DOHH2 (cell line): Measurements from ENCODE around the gene RASAL2.

ENCODE experiments used
- H3F3A ChIP-seq: fragments of 200-600 bp; sonication (generic), shearing (Covaris generic); 2 replicates; pipeline ENCODE4 v1.6.0; 2016; ENCODE audit warnings: antibody characterized with exemption, mild to moderate bottlenecking; ENCODE audit not compliant: control insufficient read depth, insufficient read depth
- H3K27ac ChIP-seq: fragments of 200-600 bp; sonication (generic); 2 replicates; pipeline ENCODE4 v1.5.1; 2014; ENCODE audit warnings: low read depth, mild to moderate bottlenecking, low read length, moderate library complexity
- H3K27me3 ChIP-seq: fragments of 200-600 bp; sonication (generic); 2 replicates; pipeline ENCODE4 v1.6.1; 2014; ENCODE audit warnings: mild to moderate bottlenecking, low read length, mixed read lengths; ENCODE audit not compliant: control insufficient read depth
- H3K36me3 ChIP-seq: fragments of 200-600 bp; sonication (generic); 2 replicates; pipeline ENCODE4 v1.6.1; 2014; ENCODE audit warnings: mild to moderate bottlenecking, low read length, moderate library complexity, mixed read lengths; ENCODE audit not compliant: control insufficient read depth
- H3K4me1 ChIP-seq: fragments of 200-600 bp; sonication (generic); 2 replicates; pipeline ENCODE4 v1.6.1; 2014; ENCODE audit warnings: mild to moderate bottlenecking, low read length, mixed read lengths; ENCODE audit not compliant: control insufficient read depth
- H3K4me2 ChIP-seq: fragments of 200-600 bp; sonication (generic); 2 replicates; pipeline ENCODE4 v1.6.0; 2014; ENCODE audit warnings: mild to moderate bottlenecking, low read length, moderate library complexity
- H3K4me3 ChIP-seq: fragments of 200-600 bp; sonication (generic); 2 replicates; pipeline ENCODE4 v1.5.1; 2014; ENCODE audit warnings: mild to moderate bottlenecking, low read length, mixed read lengths
- H3K79me2 ChIP-seq: fragments of 200-600 bp; sonication (generic); 2 replicates; pipeline ENCODE4 v1.6.1; 2014; ENCODE audit warnings: mild to moderate bottlenecking, low read length, mixed read lengths; ENCODE audit not compliant: control insufficient read depth
- H3K9me2 ChIP-seq: fragments of 200-600 bp; sonication (generic); replicated peaks from 2 replicates; pipeline ENCODE4 v1.6.1; 2014; ENCODE audit warnings: mild to moderate bottlenecking, low read length, mixed read lengths; ENCODE audit not compliant: control insufficient read depth
- H3K9me3 ChIP-seq: fragments of 200-600 bp; sonication (generic); 2 replicates; pipeline ENCODE4 v1.6.1; 2014; ENCODE audit warnings: antibody characterized with exemption, low read length, mixed read lengths; ENCODE audit not compliant: control insufficient read depth, insufficient read depth
- H4K20me1 ChIP-seq: fragments of 200-600 bp; sonication (generic); 2 replicates; pipeline ENCODE4 v1.6.0; 2014; ENCODE audit warnings: low read depth, mild to moderate bottlenecking, antibody characterized with exemption, low read length, moderate library complexity; ENCODE audit not compliant: control insufficient read depth, insufficient read depth
- CTCF ChIP-seq: fragments of 200-600 bp; sonication (generic); IDR thresholded peaks from one replicate; pipeline ENCODE4 v1.5.1; 2014; ENCODE audit warnings: antibody characterized with exemption, mild to moderate bottlenecking, low read depth, low read length; ENCODE audit not compliant: poor library complexity, severe bottlenecking
- EZH2phosphoT487 ChIP-seq: fragments of 200-600 bp; sonication (generic); IDR thresholded peaks from 2 replicates; pipeline ENCODE4 v1.6.1; 2017; ENCODE audit warnings: borderline replicate concordance, mild to moderate bottlenecking, antibody characterized with exemption, low read length, moderate library complexity, mixed read lengths

The RASAL2 gene

GRCh38 chr1:178367151-178367550 lies 273.2 kb downstream of the RASAL2 start:
- no peaks in the 10 kb centered on the region for H3K9me2 ChIP-seq
- no peaks in the 10 kb centered on the region for H3K36me3 ChIP-seq
- no peak overlapping the region for H3K27ac ChIP-seq
- H4K20me1 ChIP-seq = no peaks in the 10 kb centered on the region
- H3K9me3 ChIP-seq = no peaks in the 10 kb centered on the region
- no peak overlapping the region for H3K4me2 ChIP-seq
- no peaks in the 10 kb centered on the region for H3K79me2 ChIP-seq
- TF ChIP-seq EZH2phosphoT487 (no peak), CTCF (no peak)
- H3F3A ChIP-seq = no peaks in the 10 kb centered on the region
- H3K4me1 ChIP-seq = no peaks in the 10 kb centered on the region
- H3K4me3 ChIP-seq = no peak overlapping the region
- peaks cover 13% of the 10 kb centered on the region for H3K27me3 ChIP-seq

DNA sequence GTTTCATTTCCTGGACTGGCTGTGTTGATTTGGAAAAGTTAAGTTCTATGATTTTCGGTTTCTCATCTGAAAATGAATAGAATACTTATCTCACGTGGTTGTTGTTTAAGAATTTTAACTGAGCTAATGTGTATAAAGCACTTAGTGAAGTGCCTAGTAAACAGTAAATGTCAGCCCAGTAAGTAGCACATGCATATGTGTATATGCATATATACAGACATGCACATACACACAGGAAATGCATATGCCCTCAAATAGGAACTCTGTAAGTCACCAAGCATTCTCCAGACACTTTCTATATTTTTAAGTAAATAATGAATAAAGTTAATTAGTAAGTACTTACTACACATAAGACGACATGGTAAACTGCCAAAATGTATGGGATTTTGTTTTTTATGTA lies 274.3 kb downstream of the RASAL2 start:
- Histone ChIP-seq H3F3A (no peaks in the 10 kb centered on the region), H3K4me2 (no peak overlapping the region), H4K20me1 (no peaks in the 10 kb centered on the region), H3K9me3 (no peaks in the 10 kb centered on the region), H3K36me3 (no peaks in the 10 kb centered on the region), H3K79me2 (no peaks in the 10 kb centered on the region), H3K9me2 (no peaks in the 10 kb centered on the region), H3K4me1 (no peaks in the 10 kb centered on the region), H3K27me3 (peaks cover 17% of the 10 kb centered on the region), H3K4me3 (no peak overlapping the region), H3K27ac (no peak overlapping the region)
- TF ChIP-seq CTCF (no peak), EZH2phosphoT487 (no peak)

DNA sequence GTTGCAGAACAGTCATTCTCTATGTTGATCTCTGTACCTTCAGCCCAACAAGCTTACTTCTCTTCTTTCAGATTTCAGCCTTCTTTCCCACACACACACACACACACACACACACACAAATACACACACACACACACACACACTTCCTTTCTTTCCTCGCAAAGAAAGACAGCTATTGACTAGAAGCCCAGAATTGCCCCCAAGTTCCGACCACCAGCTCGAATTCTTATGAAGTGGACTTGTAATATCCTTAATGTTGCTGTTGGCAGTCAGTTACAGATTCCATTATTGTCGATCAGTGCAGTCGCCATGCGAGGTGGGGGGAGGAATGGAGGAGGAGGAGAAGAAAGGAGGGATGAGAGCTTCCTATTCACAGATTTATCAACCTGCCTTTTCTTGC lies 277.3 kb downstream of the RASAL2 start:
- no peak overlapping the region for H3K4me3 ChIP-seq

More for the DNA sequence above, 277.3 kb downstream of the RASAL2 start:
- H3K4me2 ChIP-seq = no peak overlapping the region
- no peaks in the 10 kb centered on the region for H3K9me2 ChIP-seq
- H3F3A ChIP-seq = no peaks in the 10 kb centered on the region
- H3K9me3 ChIP-seq = no peaks in the 10 kb centered on the region
- TF ChIP-seq CTCF = no peak
- no peak for TF ChIP-seq EZH2phosphoT487
- peaks cover 42% of the 10 kb centered on the region for H3K27me3 ChIP-seq
- no peak overlapping the region for H3K27ac ChIP-seq
- H3K4me1 ChIP-seq = no peaks in the 10 kb centered on the region
- no peaks in the 10 kb centered on the region for H3K79me2 ChIP-seq
- H4K20me1 ChIP-seq = no peaks in the 10 kb centered on the region
- no peaks in the 10 kb centered on the region for H3K36me3 ChIP-seq
